Stimulated activated CD4-positive, alpha-beta T cell treated with anti-CD3 and anti-CD28 coated beads, Interleukin-15, amount 100 ng/mL, for 24 hours (primary cell): ENCODE data around the gene ATP8B3.
A peak's percentile ranks its signal among the peaks of the same experiment; 100 is the strongest.

Experiments
- DNase-seq: peaks from one replicate; pipeline ENCODE4 v3.0.0-alpha.2; 2020

ATP8B3 gene

DNA sequence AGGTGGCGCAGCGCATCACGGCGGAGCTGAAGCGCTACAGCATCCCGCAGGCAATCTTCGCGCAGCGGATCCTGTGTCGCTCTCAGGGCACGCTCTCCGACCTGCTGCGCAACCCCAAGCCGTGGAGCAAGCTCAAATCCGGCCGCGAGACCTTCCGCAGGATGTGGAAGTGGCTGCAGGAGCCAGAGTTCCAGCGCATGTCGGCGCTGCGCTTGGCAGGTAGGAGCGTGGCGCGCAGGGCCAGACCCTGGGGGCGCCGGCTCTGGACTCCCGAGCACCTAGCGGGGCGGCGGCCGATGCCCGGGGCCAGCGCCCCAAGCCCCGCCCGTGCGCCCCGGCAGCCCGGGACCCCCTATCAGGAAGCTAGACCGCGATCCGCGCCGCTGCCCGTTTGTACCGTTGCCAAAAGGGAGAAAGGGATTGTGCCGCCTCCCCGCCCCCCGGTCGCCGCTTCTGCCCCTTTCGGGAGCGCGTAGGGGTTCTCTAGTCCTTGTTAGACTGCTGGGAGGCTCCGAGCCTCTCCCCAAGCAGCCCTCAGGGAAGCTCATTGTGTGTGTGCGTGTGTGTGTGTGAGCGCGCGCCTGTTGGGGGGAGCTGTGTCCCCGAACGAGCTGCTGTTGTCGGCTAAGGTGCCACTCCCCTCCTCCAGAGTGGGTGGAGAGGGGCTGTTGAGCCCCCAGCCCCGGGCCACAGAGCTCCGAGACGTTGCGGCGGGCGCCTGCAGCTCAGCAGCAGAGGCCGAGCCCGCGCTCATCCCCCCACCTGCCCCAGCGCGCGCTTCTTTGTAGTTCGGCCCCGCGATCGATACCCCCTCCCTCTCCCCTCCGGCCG is 57.2 kb downstream of the ATP8B3 start:
- DNase-seq, result peak; percentile 35

DNA sequence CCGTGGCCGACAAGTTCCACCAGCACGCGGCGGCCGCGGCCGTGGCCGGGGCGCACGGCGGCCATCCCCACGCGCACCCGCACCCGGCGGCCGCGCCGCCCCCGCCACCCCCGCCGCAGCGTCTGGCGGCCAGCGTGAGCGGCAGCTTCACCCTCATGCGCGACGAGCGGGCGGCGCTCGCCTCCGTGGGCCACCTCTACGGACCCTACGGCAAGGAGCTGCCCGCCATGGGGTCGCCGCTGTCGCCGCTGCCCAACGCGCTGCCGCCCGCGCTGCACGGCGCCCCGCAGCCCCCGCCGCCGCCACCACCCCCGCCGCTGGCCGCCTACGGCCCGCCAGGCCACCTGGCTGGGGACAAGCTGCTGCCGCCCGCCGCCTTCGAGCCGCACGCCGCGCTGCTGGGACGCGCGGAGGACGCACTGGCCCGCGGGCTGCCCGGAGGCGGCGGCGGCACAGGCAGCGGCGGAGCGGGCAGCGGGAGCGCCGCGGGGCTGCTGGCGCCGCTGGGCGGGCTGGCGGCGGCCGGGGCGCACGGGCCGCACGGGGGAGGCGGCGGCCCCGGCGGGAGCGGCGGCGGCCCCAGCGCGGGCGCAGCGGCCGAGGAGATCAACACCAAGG is 57.9 kb downstream of the ATP8B3 start:
- no peak for DNase-seq

GRCh38 chr19:1752757-1753728 is 59.0 kb downstream of the ATP8B3 start, which contains the start of gene ONECUT3:
Gene ONECUT3 (plus strand): TSS chr19:1753506. CDS start chr19:1753663, 157 bp downstream.
- peak; percentile 32 for DNase-seq

GRCh38 chr19:1752009-1752756 is 59.9 kb downstream of the ATP8B3 start:
- no peak for DNase-seq

DNA sequence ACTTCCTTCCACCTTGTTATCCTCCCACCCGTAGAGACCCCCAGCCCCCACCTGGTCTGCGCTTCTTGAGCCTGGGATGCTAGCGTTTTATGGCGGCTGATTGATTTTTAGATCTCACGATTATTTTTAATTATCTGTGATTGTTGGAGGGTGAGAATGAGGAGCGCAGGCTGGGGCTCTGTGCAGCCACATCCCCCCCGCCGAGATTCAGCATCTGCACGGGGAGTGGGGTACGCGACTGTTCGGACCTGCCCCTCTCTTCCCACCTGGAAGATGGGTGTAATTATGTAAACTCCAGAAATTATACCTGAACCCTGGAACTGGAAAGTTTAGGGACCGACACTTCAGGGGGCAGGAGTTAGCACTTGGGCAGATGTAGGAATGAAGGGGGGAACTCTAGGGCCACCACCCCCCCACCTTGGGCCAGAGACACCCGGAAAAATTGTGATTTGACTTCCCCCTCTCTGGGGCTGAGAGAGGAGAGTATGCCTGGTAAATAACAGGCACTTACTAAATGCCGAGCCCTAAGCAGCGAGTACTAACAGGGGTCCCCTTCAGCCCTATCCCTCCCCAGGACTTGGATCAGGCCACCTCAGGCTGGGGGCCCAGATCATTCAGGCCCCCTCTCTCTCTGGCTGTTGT is 60.6 kb downstream of the ATP8B3 start:
- DNase-seq, result no peak

DNA sequence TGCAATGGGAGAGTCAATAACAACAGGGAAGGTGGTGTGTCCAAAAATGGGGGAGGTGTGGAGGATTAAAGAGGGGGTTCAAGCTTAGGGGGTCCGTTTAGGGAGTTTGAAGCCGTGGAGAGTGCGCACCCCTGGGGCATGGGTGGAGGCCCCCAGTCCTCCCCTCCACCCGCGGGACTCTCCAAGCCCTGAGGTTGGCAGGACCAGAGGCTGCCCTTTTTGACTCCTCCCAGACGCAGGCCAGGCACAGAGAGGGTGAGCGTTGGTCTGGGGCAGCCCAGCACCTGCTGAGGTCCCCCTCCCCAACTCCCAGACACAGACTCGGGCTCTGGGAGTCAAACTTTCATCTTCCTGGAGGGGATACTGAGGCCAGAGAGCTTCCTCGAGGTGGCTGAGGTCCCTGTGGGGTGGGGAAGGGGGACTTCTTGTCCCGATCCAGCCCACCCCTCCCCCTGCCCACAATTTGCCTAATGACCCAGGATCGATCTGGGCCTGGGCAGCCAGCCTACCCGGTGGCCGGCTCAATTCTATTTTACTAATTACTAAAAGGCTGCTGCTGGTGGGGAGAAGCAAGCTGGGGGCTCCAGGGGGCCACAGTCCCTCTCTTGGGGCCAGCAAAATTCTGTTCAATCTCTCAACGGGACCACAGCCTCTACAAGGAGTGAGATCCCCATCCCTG is 61.6 kb downstream of the ATP8B3 start:
- no peak for DNase-seq

GRCh38 chr19:1749373-1750342 is 62.4 kb downstream of the ATP8B3 start:
- DNase-seq, result no peak

- no peak for DNase-seq
Measured at GRCh38 chr19:1748873-1749341, 63.2 kb downstream of the ATP8B3 start.

GRCh38 chr19:1748115-1748872 is 63.8 kb downstream of the ATP8B3 start:
- DNase-seq, result no peak

DNA sequence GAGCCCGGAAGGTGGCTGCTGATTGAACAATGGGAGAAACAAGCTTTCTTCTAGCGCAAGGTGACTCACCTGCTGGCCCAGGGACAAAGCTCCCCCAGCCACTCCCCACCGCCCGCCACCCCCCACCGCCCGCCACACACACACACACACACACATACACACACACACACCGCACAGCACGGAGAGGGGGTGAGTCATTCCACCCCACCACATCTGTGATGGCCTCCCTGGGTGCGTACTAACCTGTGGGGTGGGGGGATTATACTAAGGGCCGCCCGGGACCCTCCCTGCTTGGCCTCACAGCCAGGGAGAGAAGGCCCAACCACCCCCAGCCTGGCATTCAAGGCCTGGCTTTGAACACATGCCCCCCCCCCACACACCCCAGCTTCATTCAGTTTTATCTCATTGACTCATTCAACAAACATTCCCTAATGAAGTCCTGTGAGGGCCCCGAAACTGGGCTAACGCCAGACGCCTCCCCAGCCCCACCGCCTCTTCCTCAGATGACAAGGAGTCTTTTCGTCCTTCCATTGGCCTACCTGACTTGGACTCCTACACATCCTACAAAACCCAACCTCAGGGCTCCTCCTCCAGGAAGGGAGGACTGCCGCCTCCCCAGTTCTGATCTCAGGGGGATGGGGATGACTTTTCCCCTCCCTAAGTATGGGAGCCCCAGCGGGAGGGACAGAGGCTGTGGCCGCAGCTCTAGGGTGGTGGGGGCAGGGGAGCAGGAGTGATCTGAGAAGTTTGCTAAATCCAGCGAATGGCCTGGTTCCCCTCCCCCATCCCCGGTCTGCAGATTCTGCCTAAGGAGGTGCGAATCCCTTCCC is 64.6 kb downstream of the ATP8B3 start:
- peak; percentile 40 for DNase-seq

DNA sequence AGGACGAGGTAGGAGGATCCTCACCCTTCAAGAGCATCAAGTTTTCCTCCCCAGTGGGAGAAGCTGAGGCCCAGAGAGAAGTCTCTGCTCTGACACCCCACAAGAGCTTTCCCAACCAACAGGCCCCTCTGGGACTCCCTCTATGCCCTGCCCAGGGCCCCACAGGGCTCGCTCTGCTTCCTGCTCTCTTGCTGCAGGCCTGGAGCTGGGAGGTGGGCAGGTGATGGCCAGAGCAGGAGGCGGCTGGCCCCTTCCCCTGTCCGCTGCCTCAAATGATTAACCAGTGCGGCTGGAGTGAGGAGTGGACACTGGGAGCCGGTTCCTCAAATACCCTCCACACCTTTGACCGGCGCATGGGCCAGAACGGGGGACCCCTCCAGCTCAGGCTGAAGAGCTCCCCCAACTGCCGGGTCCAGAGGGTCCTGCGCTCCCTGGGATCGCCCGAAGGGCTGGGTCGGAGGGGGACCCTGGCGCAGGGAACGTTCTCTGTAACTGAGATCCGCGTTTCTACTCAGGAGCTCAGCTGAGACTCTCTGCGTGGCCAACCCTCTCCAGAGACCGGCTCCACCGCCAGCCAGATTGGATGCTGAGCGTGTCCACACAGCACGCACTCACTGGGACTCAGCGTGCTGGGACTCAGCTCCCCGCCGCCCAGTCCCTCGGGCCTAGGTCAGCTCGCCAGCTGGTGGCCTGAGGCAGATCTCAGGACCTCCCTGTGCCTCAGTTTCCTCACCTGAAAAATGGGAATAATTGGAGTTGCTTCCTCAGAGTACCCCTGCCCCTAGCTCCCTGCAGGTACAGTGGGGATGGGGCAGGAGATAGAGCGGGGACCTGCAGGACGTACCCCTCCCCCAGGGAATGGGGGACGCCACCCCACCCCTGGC is 65.4 kb downstream of the ATP8B3 start:
- DNase-seq, result no peak

DNA sequence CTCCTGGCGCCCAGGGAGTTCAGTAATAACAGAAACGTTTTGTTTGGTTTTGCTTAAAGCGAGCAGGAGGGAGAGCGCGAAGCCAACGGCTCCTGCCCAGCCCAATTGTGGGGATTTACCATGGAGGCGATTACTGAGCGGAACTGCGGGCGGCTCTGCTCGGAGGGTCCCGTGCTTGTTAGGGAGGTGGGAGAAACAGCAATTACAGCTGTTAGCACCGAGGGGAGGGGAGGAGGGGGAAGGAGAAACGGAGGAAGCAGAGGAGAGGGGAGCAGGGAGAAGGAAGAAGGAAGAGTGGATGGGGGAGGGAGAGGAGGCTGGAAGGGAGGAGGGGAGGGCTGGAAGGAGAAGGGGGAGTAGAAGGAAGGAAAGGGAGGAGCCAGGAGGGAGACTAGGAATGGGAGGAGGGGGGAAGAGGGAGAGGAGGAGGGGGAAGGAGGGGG is 66.5 kb downstream of the ATP8B3 start:
- no peak for DNase-seq

GRCh38 chr19:1744822-1745563 is 67.1 kb downstream of the ATP8B3 start:
- no peak for DNase-seq

- DNase-seq, result no peak
Measured at GRCh38 chr19:1744133-1744665, 67.9 kb downstream of the ATP8B3 start.

DNA sequence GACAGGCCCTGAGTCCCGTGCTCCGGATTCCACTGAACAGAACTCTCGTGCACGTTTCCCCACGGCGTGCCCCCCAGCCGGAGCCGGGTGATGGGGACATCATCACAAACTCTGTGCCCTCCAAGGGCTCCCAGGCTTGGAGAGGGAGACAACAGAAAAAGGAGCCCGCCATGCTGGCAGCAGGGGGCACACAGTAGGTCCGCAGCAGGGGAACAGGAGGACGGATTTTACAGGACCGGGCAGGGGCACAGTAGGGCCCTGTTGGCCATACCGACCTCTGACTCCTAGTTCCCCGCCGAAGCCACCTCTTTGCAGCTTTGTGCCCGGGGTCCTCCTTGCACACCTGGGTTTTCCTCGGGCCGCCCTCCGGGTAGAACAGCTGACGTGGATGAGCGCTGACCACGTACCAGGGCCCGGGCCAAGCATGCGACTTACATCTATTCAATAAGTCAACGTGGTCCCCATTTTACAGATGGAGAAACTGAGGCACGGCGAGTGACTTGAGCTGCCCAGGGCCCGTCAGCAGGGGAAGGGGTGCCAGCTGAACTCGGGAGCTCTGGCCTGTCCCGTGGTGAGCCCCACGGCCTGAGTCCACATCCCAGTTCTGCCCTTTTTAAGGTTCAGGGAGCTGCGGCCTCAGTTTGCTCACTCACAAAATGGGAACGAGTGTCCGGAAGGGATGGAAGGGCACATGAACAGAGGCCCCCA is 68.9 kb downstream of the ATP8B3 start:
- no peak for DNase-seq
